ENCODE data around the gene MRPS24.

MRPS24 gene

DNA sequence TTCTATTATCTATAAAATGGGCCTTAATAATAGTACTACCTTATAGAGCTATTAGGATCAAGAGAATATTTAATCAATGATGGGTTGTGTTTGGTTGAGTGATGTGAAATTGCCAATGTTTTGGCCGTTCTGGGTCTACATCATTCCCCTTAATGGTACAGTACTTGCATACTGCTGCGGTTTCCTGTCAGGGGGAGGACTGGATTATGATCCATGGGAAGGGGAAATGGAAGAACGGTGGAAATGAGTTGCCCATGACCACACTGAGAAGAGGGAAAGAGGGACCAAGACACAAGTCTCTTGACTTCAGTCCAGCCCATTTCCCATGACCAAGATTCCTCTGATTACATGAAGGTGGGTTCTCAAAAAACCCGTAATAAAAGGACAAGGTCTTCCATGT lies 999 bp upstream of the MRPS24 start:
- Histone ChIP-seq H3K36me3 (peaks cover 7% of the 10 kb centered on the region), H3K27me3 (no peaks in the 10 kb centered on the region), H3K4me1 (ENCODE audit: control insufficient read depth in 1 of 2, insufficient read depth in 1 of 2, low read depth in 1 of 2, low read length in 1 of 2) (peaks cover 17 to 20% of the 10 kb centered on the region in 2 experiments), H3K4me3 (ENCODE audit: low read depth in 1 of 2, low read length in 1 of 2) (peak overlapping the region in 1 of 2 experiments; percentile 64), H3K27ac (peak overlapping the region; percentile 91), H3K9me3 (no peaks in the 10 kb centered on the region)
- TF ChIP-seq, protein P1, sequence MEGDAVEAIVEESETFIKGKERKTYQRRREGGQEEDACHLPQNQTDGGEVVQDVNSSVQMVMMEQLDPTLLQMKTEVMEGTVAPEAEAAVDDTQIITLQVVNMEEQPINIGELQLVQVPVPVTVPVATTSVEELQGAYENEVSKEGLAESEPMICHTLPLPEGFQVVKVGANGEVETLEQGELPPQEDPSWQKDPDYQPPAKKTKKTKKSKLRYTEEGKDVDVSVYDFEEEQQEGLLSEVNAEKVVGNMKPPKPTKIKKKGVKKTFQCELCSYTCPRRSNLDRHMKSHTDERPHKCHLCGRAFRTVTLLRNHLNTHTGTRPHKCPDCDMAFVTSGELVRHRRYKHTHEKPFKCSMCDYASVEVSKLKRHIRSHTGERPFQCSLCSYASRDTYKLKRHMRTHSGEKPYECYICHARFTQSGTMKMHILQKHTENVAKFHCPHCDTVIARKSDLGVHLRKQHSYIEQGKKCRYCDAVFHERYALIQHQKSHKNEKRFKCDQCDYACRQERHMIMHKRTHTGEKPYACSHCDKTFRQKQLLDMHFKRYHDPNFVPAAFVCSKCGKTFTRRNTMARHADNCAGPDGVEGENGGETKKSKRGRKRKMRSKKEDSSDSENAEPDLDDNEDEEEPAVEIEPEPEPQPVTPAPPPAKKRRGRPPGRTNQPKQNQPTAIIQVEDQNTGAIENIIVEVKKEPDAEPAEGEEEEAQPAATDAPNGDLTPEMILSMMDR (IDR thresholded peaks at IDR 0.05) = no peak

DNA sequence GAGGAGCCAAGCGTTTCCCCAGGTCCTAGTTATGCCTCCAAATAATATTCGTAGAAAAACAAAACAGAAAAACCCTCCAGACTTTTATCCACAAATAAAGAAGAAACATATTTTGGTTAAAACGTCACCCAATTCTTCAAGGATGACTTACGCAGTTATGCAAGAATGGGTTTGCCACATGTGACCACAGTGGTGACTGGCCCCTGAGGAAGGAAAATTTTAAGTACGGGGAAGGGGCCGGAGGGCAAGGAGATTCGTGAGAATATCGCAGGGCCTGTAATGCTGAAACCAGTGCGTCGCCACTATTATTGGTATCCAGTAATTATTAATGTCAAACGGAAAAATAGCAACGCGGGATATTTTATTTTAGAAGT lies 537 bp upstream of the MRPS24 start:
- Histone ChIP-seq H3K9me3 (no peaks in the 10 kb centered on the region), H3K36me3 (peaks cover 7% of the 10 kb centered on the region), H3K4me1 (ENCODE audit: control insufficient read depth in 1 of 2, insufficient read depth in 1 of 2, low read depth in 1 of 2, low read length in 1 of 2) (peaks cover 17 to 20% of the 10 kb centered on the region in 2 experiments), H3K27ac (peak overlapping the region; percentile 91), H3K4me3 (ENCODE audit: low read depth in 1 of 2, low read length in 1 of 2) (peak overlapping the region; percentile 64 to 95), H3K27me3 (no peaks in the 10 kb centered on the region)
- TF ChIP-seq, protein P1 (IDR thresholded peaks at IDR 0.05) = no peak

DNA sequence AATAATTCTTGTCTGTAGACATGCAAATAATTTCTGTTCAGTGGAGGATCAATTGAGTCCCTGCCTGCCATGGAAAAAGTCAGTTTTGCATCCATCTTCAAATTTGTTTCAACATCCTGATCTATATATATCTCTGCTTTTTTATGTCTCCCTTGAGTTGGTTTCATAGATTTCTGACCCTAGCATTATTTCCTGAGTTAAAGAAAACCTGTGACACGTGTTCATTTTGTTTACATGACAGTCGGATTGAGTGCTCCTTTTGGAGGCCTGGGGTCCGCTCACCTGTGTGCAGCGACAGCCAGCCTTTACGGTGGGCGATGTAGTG lies 674 bp downstream of the MRPS24 start:
- TF ChIP-seq, protein P1 (IDR thresholded peaks at IDR 0.05) = no peak
- H3K36me3 ChIP-seq = peaks cover 7% of the 10 kb centered on the region
- H3K27ac ChIP-seq = no peak overlapping the region
- peaks cover 17 to 20% of the 10 kb centered on the region in 2 experiments for H3K4me1 ChIP-seq (ENCODE audit: control insufficient read depth in 1 of 2, insufficient read depth in 1 of 2, low read depth in 1 of 2, low read length in 1 of 2)
- H3K9me3 ChIP-seq = no peaks in the 10 kb centered on the region
- no peaks in the 10 kb centered on the region for H3K27me3 ChIP-seq
- peak overlapping the region; percentile 64 to 95 for H3K4me3 ChIP-seq (ENCODE audit: low read depth in 1 of 2, low read length in 1 of 2)

DNA sequence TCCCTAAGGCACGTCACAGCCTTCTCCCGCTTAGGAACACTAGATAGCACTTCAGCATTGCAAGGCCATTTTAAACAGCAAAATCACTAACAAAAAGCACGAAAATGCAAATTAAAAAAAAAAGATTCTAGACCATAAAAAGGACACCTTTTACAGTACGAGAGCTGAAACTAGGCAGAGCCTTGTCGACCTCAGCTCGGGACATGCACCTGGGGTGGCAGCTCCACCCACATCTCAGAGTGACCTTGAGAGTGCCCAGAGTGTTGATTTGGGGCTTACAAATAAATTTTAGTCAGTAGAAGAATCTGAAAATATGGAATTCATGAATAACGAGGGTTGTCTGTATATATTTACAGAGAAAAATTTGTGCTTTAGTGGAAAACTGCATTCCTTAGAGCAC lies 1.1 kb downstream of the MRPS24 start:
- peaks cover 7% of the 10 kb centered on the region for H3K36me3 ChIP-seq
- H3K4me1 ChIP-seq (ENCODE audit: control insufficient read depth in 1 of 2, insufficient read depth in 1 of 2, low read depth in 1 of 2, low read length in 1 of 2) = peaks cover 17 to 20% of the 10 kb centered on the region in 2 experiments
- no peak overlapping the region for H3K27ac ChIP-seq
- H3K27me3 ChIP-seq = no peaks in the 10 kb centered on the region
- no peaks in the 10 kb centered on the region for H3K9me3 ChIP-seq
- H3K4me3 ChIP-seq (ENCODE audit: low read depth in 1 of 2, low read length in 1 of 2) = no peak overlapping the region
- TF ChIP-seq, protein P1 (IDR thresholded peaks at IDR 0.05) = no peak

DNA sequence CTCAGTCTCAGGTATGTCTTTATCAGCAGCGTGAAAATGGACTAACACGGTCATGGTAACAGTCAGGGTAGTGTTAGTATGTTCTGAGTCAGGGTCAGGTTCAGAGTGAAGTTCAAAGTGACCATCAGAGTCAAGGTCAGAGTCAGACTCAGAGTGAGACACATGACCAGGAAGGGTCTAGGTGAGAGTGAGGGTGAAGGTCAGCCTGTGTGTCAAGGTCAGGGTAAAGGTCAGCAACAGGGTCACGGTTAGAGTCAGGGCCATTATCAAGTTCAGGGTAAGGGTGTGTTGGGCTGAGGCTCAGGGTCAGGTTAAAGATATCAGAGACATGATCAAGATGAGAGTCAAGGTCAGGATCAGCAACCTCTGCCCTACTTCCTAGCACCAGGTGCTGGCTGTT lies 4.0 kb downstream of the MRPS24 start:
- TF ChIP-seq, protein P1 (IDR thresholded peaks at IDR 0.05) = no peak
- peaks cover 8% of the 10 kb centered on the region for H3K27me3 ChIP-seq
- H3K4me3 ChIP-seq (ENCODE audit: low read depth in 1 of 2, low read length in 1 of 2) = no peak overlapping the region
- peaks cover 16 to 17% of the 10 kb centered on the region in 2 experiments for H3K4me1 ChIP-seq (ENCODE audit: control insufficient read depth in 1 of 2, insufficient read depth in 1 of 2, low read depth in 1 of 2, low read length in 1 of 2)
- H3K9me3 ChIP-seq = no peaks in the 10 kb centered on the region
- H3K36me3 ChIP-seq = peaks cover 7% of the 10 kb centered on the region
- H3K27ac ChIP-seq = no peak overlapping the region

DNA sequence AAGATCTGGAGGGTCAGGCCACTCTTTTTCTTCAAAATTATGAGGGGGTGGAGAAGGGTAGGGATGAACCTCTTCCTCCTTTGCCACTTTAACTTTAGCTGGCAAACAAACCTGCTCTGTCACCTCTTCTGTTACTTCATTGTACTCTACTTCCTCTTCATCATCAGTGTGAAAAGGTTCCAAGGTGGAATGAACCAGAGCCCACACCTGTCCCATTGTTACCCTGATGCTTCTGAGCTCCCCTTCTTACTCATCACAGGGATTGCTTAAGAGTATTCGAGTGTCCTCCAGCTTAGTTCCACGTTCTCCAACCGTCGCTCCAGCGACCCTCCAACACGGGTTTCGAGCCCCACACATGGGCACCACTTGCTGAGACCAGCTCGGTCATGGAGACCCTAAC lies 5.2 kb downstream of the MRPS24 start:
- TF ChIP-seq, protein P1 (IDR thresholded peaks at IDR 0.05) = no peak
- Histone ChIP-seq H3K27me3 (peaks cover 8% of the 10 kb centered on the region), H3K4me3 (ENCODE audit: low read depth in 1 of 2, low read length in 1 of 2) (no peak overlapping the region), H3K4me1 (ENCODE audit: control insufficient read depth in 1 of 2, insufficient read depth in 1 of 2, low read depth in 1 of 2, low read length in 1 of 2) (peaks cover 8 to 9% of the 10 kb centered on the region in 2 experiments), H3K27ac (no peak overlapping the region), H3K9me3 (no peaks in the 10 kb centered on the region), H3K36me3 (peaks cover 7% of the 10 kb centered on the region)
